ENCODE data around the gene PRR19.

- TF ChIP-seq, protein P1, sequence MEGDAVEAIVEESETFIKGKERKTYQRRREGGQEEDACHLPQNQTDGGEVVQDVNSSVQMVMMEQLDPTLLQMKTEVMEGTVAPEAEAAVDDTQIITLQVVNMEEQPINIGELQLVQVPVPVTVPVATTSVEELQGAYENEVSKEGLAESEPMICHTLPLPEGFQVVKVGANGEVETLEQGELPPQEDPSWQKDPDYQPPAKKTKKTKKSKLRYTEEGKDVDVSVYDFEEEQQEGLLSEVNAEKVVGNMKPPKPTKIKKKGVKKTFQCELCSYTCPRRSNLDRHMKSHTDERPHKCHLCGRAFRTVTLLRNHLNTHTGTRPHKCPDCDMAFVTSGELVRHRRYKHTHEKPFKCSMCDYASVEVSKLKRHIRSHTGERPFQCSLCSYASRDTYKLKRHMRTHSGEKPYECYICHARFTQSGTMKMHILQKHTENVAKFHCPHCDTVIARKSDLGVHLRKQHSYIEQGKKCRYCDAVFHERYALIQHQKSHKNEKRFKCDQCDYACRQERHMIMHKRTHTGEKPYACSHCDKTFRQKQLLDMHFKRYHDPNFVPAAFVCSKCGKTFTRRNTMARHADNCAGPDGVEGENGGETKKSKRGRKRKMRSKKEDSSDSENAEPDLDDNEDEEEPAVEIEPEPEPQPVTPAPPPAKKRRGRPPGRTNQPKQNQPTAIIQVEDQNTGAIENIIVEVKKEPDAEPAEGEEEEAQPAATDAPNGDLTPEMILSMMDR (IDR thresholded peaks at IDR 0.05) = no peak
- no peak for TF ChIP-seq POLR2A (IDR thresholded peaks at IDR 0.05)
Measured at GRCh38 chr19:42261763-42262162, 40.2 kb upstream of the PRR19 start.
